Panc1 (cell line): ENCODE results near the gene MAP3K12.
A peak's percentile ranks its signal among the peaks of the same experiment; 100 is the strongest.

ENCODE experiments used
- POLR2AphosphoS5 ChIP-seq: IDR thresholded peaks from 2 replicates; pipeline ENCODE4 v1.6.1; 2012; ENCODE audit warnings: mild to moderate bottlenecking, low read depth, low read length, moderate library complexity
- SIN3A ChIP-seq: IDR thresholded peaks from 2 replicates; pipeline ENCODE4 v1.6.1; 2012; ENCODE audit warnings: low read depth, mild to moderate bottlenecking, low read length, moderate library complexity, borderline replicate concordance; ENCODE audit not compliant: insufficient read depth
- TF ChIP-seq, protein P1 (sequence below): fragments of 450-650 bp; IDR thresholded peaks from 2 replicates; pipeline ENCODE4 v1.5.1; 2017; ENCODE audit warnings: mild to moderate bottlenecking
- TF ChIP-seq, protein P2 (sequence below), 2 experiments: IDR thresholded peaks; 2 replicates each; pipeline ENCODE4 v1.6.1; 2011 to 2012; ENCODE audit warnings: low read depth in 2 of 2, control low read depth in 1 of 2, low read length in 1 of 2, mild to moderate bottlenecking in 1 of 2, moderate library complexity in 1 of 2; ENCODE audit not compliant: insufficient read depth in 1 of 2

DNA sequence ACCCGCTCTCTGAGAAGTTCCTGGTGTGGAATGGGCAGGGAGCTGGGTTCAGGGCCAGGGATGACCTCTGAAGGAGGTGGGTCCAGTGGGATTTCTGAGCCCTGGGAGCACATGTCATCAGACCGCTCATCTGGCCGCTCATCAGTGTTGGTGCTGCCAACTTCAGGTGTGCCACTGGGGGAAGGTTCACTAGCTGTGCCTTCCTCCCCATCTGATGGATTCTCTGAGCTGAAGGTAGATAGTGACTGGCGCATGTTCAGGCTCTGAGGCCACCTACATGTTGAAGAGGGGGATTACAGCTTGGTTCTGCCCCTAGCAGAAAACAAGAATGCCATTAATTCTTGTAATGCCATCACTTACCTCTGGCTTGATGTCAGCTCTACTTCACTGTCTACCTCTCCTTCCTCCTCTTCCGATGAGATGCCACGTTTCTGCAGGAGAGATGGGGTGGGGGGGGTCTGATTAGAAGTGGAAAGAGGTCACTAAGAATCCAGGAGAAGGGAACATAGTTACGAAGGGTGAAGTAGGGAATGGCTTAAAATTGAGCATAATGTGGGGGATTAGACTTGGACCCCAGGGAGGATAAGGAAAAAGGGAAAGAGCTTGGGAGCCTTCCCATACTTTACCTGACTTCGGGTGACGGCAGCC is 17.2 kb downstream of the MAP3K12 start:
- TF ChIP-seq, protein P1, sequence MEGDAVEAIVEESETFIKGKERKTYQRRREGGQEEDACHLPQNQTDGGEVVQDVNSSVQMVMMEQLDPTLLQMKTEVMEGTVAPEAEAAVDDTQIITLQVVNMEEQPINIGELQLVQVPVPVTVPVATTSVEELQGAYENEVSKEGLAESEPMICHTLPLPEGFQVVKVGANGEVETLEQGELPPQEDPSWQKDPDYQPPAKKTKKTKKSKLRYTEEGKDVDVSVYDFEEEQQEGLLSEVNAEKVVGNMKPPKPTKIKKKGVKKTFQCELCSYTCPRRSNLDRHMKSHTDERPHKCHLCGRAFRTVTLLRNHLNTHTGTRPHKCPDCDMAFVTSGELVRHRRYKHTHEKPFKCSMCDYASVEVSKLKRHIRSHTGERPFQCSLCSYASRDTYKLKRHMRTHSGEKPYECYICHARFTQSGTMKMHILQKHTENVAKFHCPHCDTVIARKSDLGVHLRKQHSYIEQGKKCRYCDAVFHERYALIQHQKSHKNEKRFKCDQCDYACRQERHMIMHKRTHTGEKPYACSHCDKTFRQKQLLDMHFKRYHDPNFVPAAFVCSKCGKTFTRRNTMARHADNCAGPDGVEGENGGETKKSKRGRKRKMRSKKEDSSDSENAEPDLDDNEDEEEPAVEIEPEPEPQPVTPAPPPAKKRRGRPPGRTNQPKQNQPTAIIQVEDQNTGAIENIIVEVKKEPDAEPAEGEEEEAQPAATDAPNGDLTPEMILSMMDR = no peak
- TF ChIP-seq SIN3A (no peak), POLR2AphosphoS5 (0 out of 2 replicates have a peak, but pooled peaks have one; percentile 16)
- TF ChIP-seq, protein P2, sequence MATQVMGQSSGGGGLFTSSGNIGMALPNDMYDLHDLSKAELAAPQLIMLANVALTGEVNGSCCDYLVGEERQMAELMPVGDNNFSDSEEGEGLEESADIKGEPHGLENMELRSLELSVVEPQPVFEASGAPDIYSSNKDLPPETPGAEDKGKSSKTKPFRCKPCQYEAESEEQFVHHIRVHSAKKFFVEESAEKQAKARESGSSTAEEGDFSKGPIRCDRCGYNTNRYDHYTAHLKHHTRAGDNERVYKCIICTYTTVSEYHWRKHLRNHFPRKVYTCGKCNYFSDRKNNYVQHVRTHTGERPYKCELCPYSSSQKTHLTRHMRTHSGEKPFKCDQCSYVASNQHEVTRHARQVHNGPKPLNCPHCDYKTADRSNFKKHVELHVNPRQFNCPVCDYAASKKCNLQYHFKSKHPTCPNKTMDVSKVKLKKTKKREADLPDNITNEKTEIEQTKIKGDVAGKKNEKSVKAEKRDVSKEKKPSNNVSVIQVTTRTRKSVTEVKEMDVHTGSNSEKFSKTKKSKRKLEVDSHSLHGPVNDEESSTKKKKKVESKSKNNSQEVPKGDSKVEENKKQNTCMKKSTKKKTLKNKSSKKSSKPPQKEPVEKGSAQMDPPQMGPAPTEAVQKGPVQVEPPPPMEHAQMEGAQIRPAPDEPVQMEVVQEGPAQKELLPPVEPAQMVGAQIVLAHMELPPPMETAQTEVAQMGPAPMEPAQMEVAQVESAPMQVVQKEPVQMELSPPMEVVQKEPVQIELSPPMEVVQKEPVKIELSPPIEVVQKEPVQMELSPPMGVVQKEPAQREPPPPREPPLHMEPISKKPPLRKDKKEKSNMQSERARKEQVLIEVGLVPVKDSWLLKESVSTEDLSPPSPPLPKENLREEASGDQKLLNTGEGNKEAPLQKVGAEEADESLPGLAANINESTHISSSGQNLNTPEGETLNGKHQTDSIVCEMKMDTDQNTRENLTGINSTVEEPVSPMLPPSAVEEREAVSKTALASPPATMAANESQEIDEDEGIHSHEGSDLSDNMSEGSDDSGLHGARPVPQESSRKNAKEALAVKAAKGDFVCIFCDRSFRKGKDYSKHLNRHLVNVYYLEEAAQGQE (IDR thresholded peaks at IDR 0.05; ENCODE audit: insufficient read depth in 1 of 2, low read depth in 2 of 2, low read length in 1 of 2) = no peak
